K562 treated with DMSO at 1 percent for 48 hours (cell line): ENCODE results near the gene CNBD2. TPM values are rescaled to one million over a fixed set of nuclear protein-coding genes. Genes with fewer than 3 reads are reported as not detected.

Experiments used
- total RNA-seq: library from RNA; unstranded; fragments of 300-600 nt; gene quantifications from 2 replicates; pipeline ENCODE4 v1.2.3, GENCODE V29; 2022; ENCODE audit warnings: low replicate concordance; ENCODE audit errors: extremely low read depth

CNBD2 gene
- total RNA-seq: not detected in 2 replicates

GRCh38 chr20:35967979-35968640 is at the start of gene CNBD2:
CNBD2 (plus strand) TSS chr20:35968590; CDS start chr20:35968763, 173 bp downstream.

GRCh38 chr20:35954200-35954906 is 14.0 kb upstream of the CNBD2 start, which contains the start of gene SCAND1:
SCAND1 (minus strand) TSS chr20:35954502; CDS start chr20:35954284, 218 bp downstream.

Other genes with a start within 250 kb of the CNBD2 start
- not detected in 2 replicates for gene RBM39, start 226.3 kb upstream of the CNBD2 start, total RNA-seq
- gene PHF20, start 196.6 kb upstream of the CNBD2 start, total RNA-seq: not detected in 2 replicates
- not detected in 2 replicates for gene SCAND1, start 14.1 kb upstream of the CNBD2 start, total RNA-seq
- not detected in 2 replicates for gene EPB41L1, start 186.2 kb downstream of the CNBD2 start, total RNA-seq